DOHH2 (cell line): ENCODE data around the gene GPD1L.

Experiments used
- CTCF ChIP-seq: fragments of 200-600 bp; sonication (generic); IDR thresholded peaks from one replicate; pipeline ENCODE4 v1.5.1; 2014; ENCODE audit warnings: antibody characterized with exemption, mild to moderate bottlenecking, low read depth, low read length; ENCODE audit not compliant: poor library complexity, severe bottlenecking
- EZH2phosphoT487 ChIP-seq: fragments of 200-600 bp; sonication (generic); IDR thresholded peaks from 2 replicates; pipeline ENCODE4 v1.6.1; 2017; ENCODE audit warnings: borderline replicate concordance, mild to moderate bottlenecking, antibody characterized with exemption, low read length, moderate library complexity, mixed read lengths

GRCh38 chr3:32097768-32098167, 8.7 kb upstream of the GPD1L start:
- no peak for TF ChIP-seq CTCF
- TF ChIP-seq EZH2phosphoT487: no peak
